HG02973 (cell line): Measurements from ENCODE around the gene INF2.

Source experiments
- ATAC-seq: cut with Tn5 transposase; IDR thresholded peaks from one replicate; pipeline ENCODE4 v1.9.1; 2021; ENCODE audit warnings: moderate library complexity; ENCODE audit not compliant: unreplicated experiment

INF2 gene

GRCh38 chr14:104768437-104769323, 79.3 kb downstream of the INF2 start:
- peak; percentile 79 for ATAC-seq

- ATAC-seq, result no peak
These were observed 80.1 kb downstream of the INF2 start for GRCh38 chr14:104769324-104770071.

GRCh38 chr14:104770072-104770579, 80.7 kb downstream of the INF2 start:
- no peak for ATAC-seq

GRCh38 chr14:104770851-104771272, 81.4 kb downstream of the INF2 start:
- no peak for ATAC-seq

GRCh38 chr14:104771374-104771773, 82.0 kb downstream of the INF2 start:
- no peak for ATAC-seq
